GM12878 (cell line): ENCODE results near the gene FIZ1. TPM values are rescaled to one million over a fixed set of nuclear protein-coding genes. Genes with fewer than 3 reads are reported as not detected.
A peak's percentile ranks its signal among the peaks of the same experiment; 100 is the strongest.

Experiments used
- BCLAF1 ChIP-seq: fragments of 450-650 bp; IDR thresholded peaks from 2 replicates; pipeline ENCODE4 v1.6.1; 2017; ENCODE audit warnings: antibody characterized with exemption, mild to moderate bottlenecking, moderate library complexity
- CEBPZ ChIP-seq: fragments of 150-350 bp; IDR thresholded peaks from 2 replicates; pipeline ENCODE4 v1.6.1; 2016; ENCODE audit warnings: low read depth, low read length
- PKNOX1 ChIP-seq: fragments of 450-650 bp; IDR thresholded peaks from 2 replicates; pipeline ENCODE4 v1.6.1; 2016; ENCODE audit warnings: mild to moderate bottlenecking
- SMAD1 ChIP-seq: fragments of 450-650 bp; IDR thresholded peaks from 2 replicates; pipeline ENCODE4 v1.6.1; 2018; ENCODE audit warnings: mild to moderate bottlenecking, low read depth; ENCODE audit not compliant: partially characterized antibody
- SREBF2 ChIP-seq: IDR thresholded peaks from 2 replicates; pipeline ENCODE4 v1.6.1; 2012; ENCODE audit warnings: mild to moderate bottlenecking, low read length
- SUZ12 ChIP-seq: fragments of 200-600 bp; sonication (generic); IDR thresholded peaks from one replicate; pipeline ENCODE4 v1.6.1; 2018; ENCODE audit warnings: antibody characterized with exemption, mild to moderate bottlenecking; ENCODE audit not compliant: unreplicated experiment
- ZNF592 ChIP-seq: fragments of 450-650 bp; IDR thresholded peaks from 2 replicates; pipeline ENCODE4 v1.6.1; 2017; ENCODE audit warnings: mild to moderate bottlenecking, moderate library complexity
- polyA plus RNA-seq, 11 experiments: library from polyadenylated mRNA; depleted of rRNA in 4 of 11; unstranded in 6 of 11; stranded (reverse) in 5 of 11; fragments of >200 nt; fragmentation: Nextera tagmentation in 4 of 11; fragmentation: Illumina TruSeq in 1 of 11; extraction: Ambion mirVana in 4 of 11; extraction: Trizol in 1 of 11; gene quantifications; 1 replicate in 1 of 11; 2 replicates in 10 of 11; pipeline versions ENCODE4 v1.2.1 to v1.2.3, GENCODE V29; 2011 to 2016; ENCODE audit warnings: inconsistent platforms in 2 of 11, missing spikeins in 2 of 11, low read depth in 1 of 11
- total RNA-seq, 4 experiments: library from RNA; depleted of rRNA in 3 of 4; stranded (reverse); fragments of >200 nt in 3 of 4; fragmentation: Illumina TruSeq in 1 of 4; extraction: Trizol in 1 of 4; gene quantifications; 2 replicates each; pipeline versions ENCODE4 v1.2.1 to v1.2.3, GENCODE V29; 2013 to 2021
- TF ChIP-seq, protein P1 (sequence below): fragments of 450-650 bp; formaldehyde crosslinking; IDR thresholded peaks from 2 replicates; pipeline ENCODE4 v1.4.0; 2022; ENCODE audit warnings: mild to moderate bottlenecking, moderate library complexity
- TF ChIP-seq, protein P2 (sequence below): IDR thresholded peaks from 2 replicates; pipeline ENCODE4 v1.6.1; 2011; ENCODE audit warnings: borderline replicate concordance, low read depth, mild to moderate bottlenecking, moderate library complexity, low read length; ENCODE audit not compliant: insufficient read depth, poor library complexity, severe bottlenecking

The FIZ1 gene
- total and polyA plus RNA-seq, 10 of the 15 experiments (the other 5 are each of a cell fraction or from before 2014, with no cell fraction given) = 0.60 to 16.8 (median 4.2) TPM

DNA sequence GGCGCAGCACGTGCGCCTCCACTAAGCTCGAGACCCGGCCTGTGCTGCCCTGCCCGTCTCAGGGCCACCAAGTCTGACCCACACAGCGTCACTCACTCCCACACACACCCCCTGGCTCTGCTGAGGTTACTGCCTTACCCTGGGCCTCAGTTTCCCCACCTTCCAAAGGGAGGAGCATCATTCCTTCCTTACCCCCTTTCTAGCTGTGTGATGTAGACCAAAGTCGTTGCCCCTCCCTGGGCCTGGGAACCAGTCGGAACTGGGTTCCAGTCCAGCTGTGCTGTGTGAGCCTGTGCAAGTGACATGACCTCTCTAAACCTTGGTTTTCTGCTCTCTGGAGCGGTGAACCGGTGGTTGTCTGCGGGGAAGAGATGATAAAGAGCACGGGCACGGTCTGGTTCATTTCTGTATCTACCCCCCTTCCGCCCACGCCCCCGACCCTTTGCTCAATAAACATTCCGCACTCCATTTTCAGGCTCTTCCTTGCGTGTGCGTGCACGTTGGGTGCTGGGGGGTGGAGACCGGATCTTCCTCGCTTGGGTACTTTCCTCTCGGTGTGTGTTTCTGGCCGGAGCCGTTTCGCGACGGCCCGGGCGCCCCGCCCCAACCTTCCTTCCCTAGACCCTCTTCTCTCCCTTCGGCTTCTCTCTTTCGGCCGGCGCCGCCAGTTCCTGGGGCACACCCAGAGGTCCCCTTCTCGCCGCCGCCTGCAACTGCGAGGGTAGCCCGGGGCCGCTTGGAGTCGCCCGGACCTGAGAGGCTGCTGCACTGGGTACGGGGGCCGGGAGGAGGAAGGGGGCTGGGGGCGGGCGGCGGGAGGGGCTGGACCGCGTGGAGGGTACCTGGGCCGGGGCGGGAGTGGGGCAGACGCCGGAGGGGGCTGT, 43.9 kb upstream of the FIZ1 start, which contains the start of gene ZNF581 (continued):
- TF ChIP-seq, protein P1, sequence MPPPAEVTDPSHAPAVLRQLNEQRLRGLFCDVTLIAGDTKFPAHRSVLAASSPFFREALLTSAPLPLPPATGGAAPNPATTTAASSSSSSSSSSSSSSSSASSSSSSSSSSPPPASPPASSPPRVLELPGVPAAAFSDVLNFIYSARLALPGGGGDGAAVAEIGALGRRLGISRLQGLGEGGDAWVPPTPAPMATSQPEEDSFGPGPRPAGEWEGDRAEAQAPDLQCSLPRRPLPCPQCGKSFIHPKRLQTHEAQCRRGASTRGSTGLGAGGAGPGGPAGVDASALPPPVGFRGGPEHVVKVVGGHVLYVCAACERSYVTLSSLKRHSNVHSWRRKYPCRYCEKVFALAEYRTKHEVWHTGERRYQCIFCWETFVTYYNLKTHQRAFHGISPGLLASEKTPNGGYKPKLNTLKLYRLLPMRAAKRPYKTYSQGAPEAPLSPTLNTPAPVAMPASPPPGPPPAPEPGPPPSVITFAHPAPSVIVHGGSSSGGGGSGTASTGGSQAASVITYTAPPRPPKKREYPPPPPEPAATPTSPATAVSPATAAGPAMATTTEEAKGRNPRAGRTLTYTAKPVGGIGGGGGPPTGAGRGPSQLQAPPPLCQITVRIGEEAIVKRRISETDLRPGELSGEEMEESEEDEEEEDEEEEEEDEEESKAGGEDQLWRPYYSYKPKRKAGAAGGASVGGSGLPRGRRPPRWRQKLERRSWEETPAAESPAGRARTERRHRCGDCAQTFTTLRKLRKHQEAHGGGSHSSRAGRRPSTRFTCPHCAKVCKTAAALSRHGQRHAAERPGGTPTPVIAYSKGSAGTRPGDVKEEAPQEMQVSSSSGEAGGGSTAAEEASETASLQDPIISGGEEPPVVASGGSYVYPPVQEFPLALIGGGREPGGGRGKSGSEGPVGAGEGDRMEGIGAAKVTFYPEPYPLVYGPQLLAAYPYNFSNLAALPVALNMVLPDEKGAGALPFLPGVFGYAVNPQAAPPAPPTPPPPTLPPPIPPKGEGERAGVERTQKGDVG = no peak
- TF ChIP-seq BCLAF1 = no peak
- TF ChIP-seq, protein P2, sequence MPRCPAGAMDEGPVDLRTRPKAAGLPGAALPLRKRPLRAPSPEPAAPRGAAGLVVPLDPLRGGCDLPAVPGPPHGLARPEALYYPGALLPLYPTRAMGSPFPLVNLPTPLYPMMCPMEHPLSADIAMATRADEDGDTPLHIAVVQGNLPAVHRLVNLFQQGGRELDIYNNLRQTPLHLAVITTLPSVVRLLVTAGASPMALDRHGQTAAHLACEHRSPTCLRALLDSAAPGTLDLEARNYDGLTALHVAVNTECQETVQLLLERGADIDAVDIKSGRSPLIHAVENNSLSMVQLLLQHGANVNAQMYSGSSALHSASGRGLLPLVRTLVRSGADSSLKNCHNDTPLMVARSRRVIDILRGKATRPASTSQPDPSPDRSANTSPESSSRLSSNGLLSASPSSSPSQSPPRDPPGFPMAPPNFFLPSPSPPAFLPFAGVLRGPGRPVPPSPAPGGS = no peak
- no peak for TF ChIP-seq ZNF592
- peak; percentile 78 for TF ChIP-seq PKNOX1
- no peak for TF ChIP-seq SREBF2
- TF ChIP-seq SUZ12 = no peak
- no peak for TF ChIP-seq SMAD1
- no peak for TF ChIP-seq CEBPZ
